OCI-LY7 (cell line): ENCODE results near the gene GRIP1. TPM values are rescaled to one million over a fixed set of nuclear protein-coding genes. Genes with fewer than 3 reads are reported as not detected.

Source experiments
- BruUV-seq: library from RNA; stranded (reverse); fragments of 400-500 nt; replicated peaks from 2 replicates; lab custom pipeline; 2021; lab: Mats Ljungman, UMichigan
- CTCF ChIA-PET: fragments of 300-600 bp; sonication (Branson Sonifier 250); formaldehyde crosslinking; loops from one replicate; lab custom pipeline; 2022; ENCODE audit warnings: antibody characterized with exemption; ENCODE audit not compliant: unreplicated experiment; lab: Charles Lee
- POLR2A ChIA-PET: fragments of 300-600 bp; sonication (Branson Sonifier 250); formaldehyde crosslinking; loops from one replicate; lab custom pipeline; 2022; ENCODE audit warnings: antibody characterized with exemption; lab: Charles Lee
- DNase-seq: peaks from one replicate; pipeline ENCODE4 v3.0.0-alpha.2; 2015; ENCODE audit warnings: low spot score
- H2AFZ ChIP-seq: fragments of 200-600 bp; sonication (generic), shearing (Covaris generic); 2 replicates; pipeline ENCODE4 v1.6.1; 2014; ENCODE audit warnings: mild to moderate bottlenecking, antibody characterized with exemption, low read length, moderate library complexity
- H3K27ac ChIP-seq: fragments of 200-600 bp; sonication (generic); 2 replicates; pipeline ENCODE4 v1.5.1; 2014; ENCODE audit warnings: mixed run types, low read depth, mild to moderate bottlenecking, moderate library complexity, low read length, inconsistent platforms; ENCODE audit not compliant: poor library complexity, severe bottlenecking
- H3K36me3 ChIP-seq: fragments of 200-600 bp; sonication (generic); 2 replicates; pipeline ENCODE4 v1.6.1; 2014; ENCODE audit warnings: mild to moderate bottlenecking, antibody characterized with exemption, low read length, moderate library complexity, mixed read lengths; ENCODE audit not compliant: insufficient read depth
- H3K4me1 ChIP-seq: fragments of 200-600 bp; sonication (generic); 2 replicates; pipeline ENCODE4 v1.5.1; 2014; ENCODE audit warnings: mild to moderate bottlenecking, low read length; ENCODE audit not compliant: insufficient read depth, poor library complexity, severe bottlenecking
- H3K4me2 ChIP-seq: fragments of 200-600 bp; sonication (generic); 2 replicates; pipeline ENCODE4 v1.6.1; 2014; ENCODE audit warnings: mild to moderate bottlenecking, low read length
- H3K4me3 ChIP-seq: fragments of 200-600 bp; sonication (generic); 2 replicates; pipeline ENCODE4 v1.5.1; 2014; ENCODE audit warnings: mild to moderate bottlenecking, low read depth, low read length; ENCODE audit not compliant: poor library complexity, severe bottlenecking
- H3K79me2 ChIP-seq: fragments of 200-600 bp; sonication (generic); 2 replicates; pipeline ENCODE4 v1.6.1; 2016; ENCODE audit warnings: low read depth, mild to moderate bottlenecking, low read length, moderate library complexity, mixed read lengths; ENCODE audit not compliant: insufficient read depth
- H3K9me2 ChIP-seq: fragments of 200-600 bp; sonication (generic); 2 replicates; pipeline ENCODE4 v1.6.1; 2016; ENCODE audit warnings: mild to moderate bottlenecking, low read length, mixed read lengths; ENCODE audit not compliant: insufficient read depth
- H3K9me3 ChIP-seq: fragments of 200-600 bp; sonication (generic); 2 replicates; pipeline ENCODE4 v1.6.1; 2014; ENCODE audit warnings: mild to moderate bottlenecking, mixed run types, low read length, mixed read lengths
- H4K20me1 ChIP-seq: fragments of 200-600 bp; sonication (generic); 2 replicates; pipeline ENCODE4 v1.6.1; 2014; ENCODE audit warnings: mild to moderate bottlenecking, antibody characterized with exemption, low read length, moderate library complexity, mixed read lengths; ENCODE audit not compliant: insufficient read depth
- EZH2phosphoT487 ChIP-seq: fragments of 200-600 bp; sonication (generic); IDR thresholded peaks from 2 replicates; pipeline ENCODE4 v1.6.1; 2018; ENCODE audit warnings: low read depth, borderline replicate concordance, mild to moderate bottlenecking, mixed run types, antibody characterized with exemption, low read length, moderate library complexity, mixed read lengths
- intact Hi-C: fragments of 100-400 bp; cut with micrococcal nuclease; formaldehyde crosslinking; loops from one replicate; pipeline ENCODE4 v1.10.0; 2022; ENCODE audit not compliant: unreplicated experiment
- total RNA-seq, 2 experiments: library from RNA; depleted of rRNA in 1 of 2; stranded (reverse); fragments of >200 nt in 1 of 2; shearing (Covaris generic) in 1 of 2; gene quantifications; 2 replicates each; pipeline ENCODE4 v1.2.3, GENCODE V29; 2014 to 2022
- TF ChIP-seq, protein P1 (sequence below): fragments of 200-600 bp; sonication (generic); conservative IDR thresholded peaks from 2 replicates; pipeline ENCODE4 v1.5.1; 2014; ENCODE audit warnings: mild to moderate bottlenecking, antibody characterized with exemption, low read length, moderate library complexity, mixed read lengths

Gene GRIP1
- total RNA-seq, 2 experiments from 2014 or later: 4.1 to 7.6 TPM

GRCh38 chr12:66603981-66604479 lies 74.8 kb downstream of the GRIP1 start:
- H3K4me1 ChIP-seq: peaks cover 51% of the 10 kb centered on the region
- no peaks in the 10 kb centered on the region for H3K36me3 ChIP-seq
- no peak overlapping the region for H3K27ac ChIP-seq
- BruUV-seq: no TSS peak
- H3K4me2 ChIP-seq: no peak overlapping the region
- intact Hi-C loops: no loop called here
- ChIA-PET POLR2A (interaction anchor here (0.7 to 1.6 kb wide), 5 partner anchors 13 to 986 kb away, joined by 3 to 9 read pairs (median 4); no protein-coding TSS in a partner anchor), CTCF (interaction anchor here (0.5 kb wide), 1 partner anchor 38 kb away, joined by 3 read pairs; no protein-coding TSS in a partner anchor)
- no peaks in the 10 kb centered on the region for H4K20me1 ChIP-seq
- TF ChIP-seq, protein P1, sequence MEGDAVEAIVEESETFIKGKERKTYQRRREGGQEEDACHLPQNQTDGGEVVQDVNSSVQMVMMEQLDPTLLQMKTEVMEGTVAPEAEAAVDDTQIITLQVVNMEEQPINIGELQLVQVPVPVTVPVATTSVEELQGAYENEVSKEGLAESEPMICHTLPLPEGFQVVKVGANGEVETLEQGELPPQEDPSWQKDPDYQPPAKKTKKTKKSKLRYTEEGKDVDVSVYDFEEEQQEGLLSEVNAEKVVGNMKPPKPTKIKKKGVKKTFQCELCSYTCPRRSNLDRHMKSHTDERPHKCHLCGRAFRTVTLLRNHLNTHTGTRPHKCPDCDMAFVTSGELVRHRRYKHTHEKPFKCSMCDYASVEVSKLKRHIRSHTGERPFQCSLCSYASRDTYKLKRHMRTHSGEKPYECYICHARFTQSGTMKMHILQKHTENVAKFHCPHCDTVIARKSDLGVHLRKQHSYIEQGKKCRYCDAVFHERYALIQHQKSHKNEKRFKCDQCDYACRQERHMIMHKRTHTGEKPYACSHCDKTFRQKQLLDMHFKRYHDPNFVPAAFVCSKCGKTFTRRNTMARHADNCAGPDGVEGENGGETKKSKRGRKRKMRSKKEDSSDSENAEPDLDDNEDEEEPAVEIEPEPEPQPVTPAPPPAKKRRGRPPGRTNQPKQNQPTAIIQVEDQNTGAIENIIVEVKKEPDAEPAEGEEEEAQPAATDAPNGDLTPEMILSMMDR: no peak
- TF ChIP-seq EZH2phosphoT487: no peak
- H3K9me2 ChIP-seq: no peaks in the 10 kb centered on the region
- H3K79me2 ChIP-seq: no peaks in the 10 kb centered on the region
- no peak for DNase-seq
- no peak overlapping the region for H3K4me3 ChIP-seq
- no peaks in the 10 kb centered on the region for H3K9me3 ChIP-seq
- no peak overlapping the region for H2AFZ ChIP-seq

DNA sequence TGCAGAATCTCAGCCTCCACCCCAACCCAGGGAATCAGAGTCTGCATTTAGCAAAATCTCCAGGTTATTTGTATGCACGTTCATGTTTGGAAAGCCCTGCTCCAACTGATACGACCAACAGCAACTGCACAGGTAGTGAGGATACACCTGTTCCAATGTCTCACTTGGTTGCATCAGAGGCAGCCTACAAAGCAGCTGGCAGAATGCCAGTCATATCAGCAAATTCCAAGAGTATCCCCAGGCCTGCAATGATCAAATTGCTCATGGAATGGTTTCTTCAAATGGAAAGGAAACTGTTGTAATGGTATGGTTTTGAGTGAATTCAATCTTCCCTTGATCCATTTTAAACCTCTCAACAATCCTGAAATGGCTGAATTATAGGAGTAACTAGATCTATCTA lies 75.4 kb downstream of the GRIP1 start:
- peak overlapping the region; percentile 88; the same call in 1 of the 2 replicates for H2AFZ ChIP-seq
- no peak overlapping the region for H3K27ac ChIP-seq
- H3K4me2 ChIP-seq: peak overlapping the region; percentile 54; the same call in 1 of the 2 replicates
- H3K9me3 ChIP-seq: no peaks in the 10 kb centered on the region
- peaks cover 57% of the 10 kb centered on the region for H3K4me1 ChIP-seq
- POLR2A ChIA-PET: interaction anchor here (0.7 to 5.3 kb wide), 9 partner anchors 8 to 1221 kb away, joined by 3 to 27 read pairs (median 4); no protein-coding TSS in a partner anchor
- H3K4me3 ChIP-seq: no peak overlapping the region
- no peaks in the 10 kb centered on the region for H3K9me2 ChIP-seq
- intact Hi-C loops: no loop called here
- no peak for DNase-seq
- H3K79me2 ChIP-seq: no peaks in the 10 kb centered on the region
- H3K36me3 ChIP-seq: no peaks in the 10 kb centered on the region
- no TSS peak for BruUV-seq
- TF ChIP-seq, protein P1: no peak
- no peak for TF ChIP-seq EZH2phosphoT487
- CTCF ChIA-PET: no interaction called here
- H4K20me1 ChIP-seq: no peaks in the 10 kb centered on the region

DNA sequence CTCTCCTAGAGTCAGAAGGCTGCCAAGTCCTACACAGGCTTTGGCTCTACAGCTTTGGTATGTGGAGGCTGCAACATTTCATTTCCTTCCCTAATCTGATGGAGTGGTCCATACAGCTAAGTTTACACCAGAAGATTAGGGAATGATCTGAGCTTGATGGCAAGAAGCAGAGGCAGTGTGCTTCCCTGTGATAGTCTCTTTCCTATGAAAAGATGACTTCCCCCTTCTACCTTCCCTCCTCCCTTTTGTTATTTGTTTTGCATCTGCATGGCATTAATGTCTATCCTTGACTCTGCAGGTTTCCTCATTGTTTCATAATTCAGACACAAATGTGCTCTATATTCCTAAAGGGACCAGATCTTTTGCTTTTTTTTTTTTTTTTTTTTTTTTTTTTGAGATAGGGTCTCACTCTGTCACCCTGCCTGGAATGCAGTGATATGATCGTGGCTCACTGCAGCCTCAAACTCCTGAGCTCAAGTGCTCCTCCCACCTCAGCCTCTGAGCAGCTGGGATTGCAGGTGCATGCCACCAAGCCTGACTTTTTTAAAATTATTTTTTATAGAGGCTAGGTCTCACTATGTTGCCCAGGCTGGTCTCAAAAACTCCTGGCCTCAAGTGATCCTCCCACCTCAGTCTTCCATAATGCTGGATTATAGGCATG lies 76.3 kb downstream of the GRIP1 start:
- POLR2A ChIA-PET: interaction anchor here (0.7 to 5.3 kb wide), 9 partner anchors 8 to 1222 kb away, joined by 3 to 27 read pairs (median 5); no protein-coding TSS in a partner anchor
- H3K36me3 ChIP-seq: no peaks in the 10 kb centered on the region
- no peak overlapping the region for H3K4me3 ChIP-seq

More for the DNA sequence above, 76.3 kb downstream of the GRIP1 start:
- intact Hi-C loops: no loop called here
- Histone ChIP-seq H4K20me1 (no peaks in the 10 kb centered on the region), H3K9me3 (no peaks in the 10 kb centered on the region), H3K79me2 (no peaks in the 10 kb centered on the region), H2AFZ (peak overlapping the region; percentile 88; the same call in 1 of the 2 replicates), H3K4me1 (peaks cover 65% of the 10 kb centered on the region), H3K9me2 (no peaks in the 10 kb centered on the region), H3K4me2 (peak overlapping the region; percentile 54), H3K27ac (peak overlapping the region; percentile 9)
- BruUV-seq: no TSS peak
- CTCF ChIA-PET: interaction anchor here (0.7 kb wide), 1 partner anchor 36 kb away, joined by 4 read pairs; no protein-coding TSS in a partner anchor
- no peak for TF ChIP-seq EZH2phosphoT487
- TF ChIP-seq, protein P1: no peak
- DNase-seq: peak; percentile 48
